SIG-M5 treated with dmso at 0.1 percent for 504 hours (cell line): ENCODE measurements around the gene GRK2.
A peak's percentile ranks its signal among the peaks of the same experiment; 100 is the strongest.
"Not testable (repeated sequence)": the region's sequence is repeated elsewhere in the genome, so short reads cannot be mapped to it uniquely, and the experiment has no call there.

ENCODE experiments used
- DNase-seq: peaks from one replicate; lab custom pipeline; 2025; ENCODE audit not compliant: unreplicated experiment; lab: John Stamatoyannopoulos, UW

Gene GRK2

GRCh38 chr11:67253872-67254624, 12.2 kb upstream of the GRK2 start:
- DNase-seq: no peak

GRCh38 chr11:67254798-67255197, 11.5 kb upstream of the GRK2 start:
- DNase-seq: no peak

- no peak for DNase-seq
Measured at GRCh38 chr11:67255353-67255752, 10.9 kb upstream of the GRK2 start.

- DNase-seq: no peak
Measured at GRCh38 chr11:67255864-67256263, 10.4 kb upstream of the GRK2 start.

- DNase-seq: no peak
Measured at GRCh38 chr11:67256477-67257135, 9.7 kb upstream of the GRK2 start.

- DNase-seq: no peak
Measured at GRCh38 chr11:67260406-67260805, 5.9 kb upstream of the GRK2 start.

- not testable (repeated sequence) for DNase-seq
Measured at GRCh38 chr11:67260885-67261639, 5.2 kb upstream of the GRK2 start.

- no peak for DNase-seq
Measured at GRCh38 chr11:67261640-67261945, 4.7 kb upstream of the GRK2 start.

- DNase-seq: no peak
Measured at GRCh38 chr11:67261946-67262681, 4.2 kb upstream of the GRK2 start.

GRCh38 chr11:67262731-67263675, 3.3 kb upstream of the GRK2 start:
- peak; percentile 86 for DNase-seq

- DNase-seq: no peak
Measured at GRCh38 chr11:67264260-67264659, 2.0 kb upstream of the GRK2 start.

- no peak for DNase-seq
Measured at GRCh38 chr11:67264877-67265632, 1.2 kb upstream of the GRK2 start.

GRCh38 chr11:67265633-67266448, 432 bp upstream of the GRK2 start:
- no peak for DNase-seq

GRCh38 chr11:67267188-67268080, 1.2 kb downstream of the GRK2 start:
- DNase-seq: no peak

- DNase-seq: peak; percentile 96
Measured at GRCh38 chr11:67268081-67268961, 2.0 kb downstream of the GRK2 start.

- DNase-seq: no peak
Measured at GRCh38 chr11:67268962-67269268, 2.6 kb downstream of the GRK2 start.
